Epithelial cell of umbilical artery (primary cell): ENCODE measurements around the gene GPR171. TPM values are rescaled to one million over a fixed set of nuclear protein-coding genes. Genes with fewer than 3 reads are reported as not detected.

ENCODE experiments used
- total RNA-seq: library from RNA; depleted of rRNA; stranded (reverse); fragments of >200 nt; gene quantifications from 2 replicates; pipeline ENCODE4 v1.2.3, GENCODE V29; 2014

GPR171 gene, protein sequence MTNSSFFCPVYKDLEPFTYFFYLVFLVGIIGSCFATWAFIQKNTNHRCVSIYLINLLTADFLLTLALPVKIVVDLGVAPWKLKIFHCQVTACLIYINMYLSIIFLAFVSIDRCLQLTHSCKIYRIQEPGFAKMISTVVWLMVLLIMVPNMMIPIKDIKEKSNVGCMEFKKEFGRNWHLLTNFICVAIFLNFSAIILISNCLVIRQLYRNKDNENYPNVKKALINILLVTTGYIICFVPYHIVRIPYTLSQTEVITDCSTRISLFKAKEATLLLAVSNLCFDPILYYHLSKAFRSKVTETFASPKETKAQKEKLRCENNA
- total RNA-seq = not detected in 2 replicates

DNA sequence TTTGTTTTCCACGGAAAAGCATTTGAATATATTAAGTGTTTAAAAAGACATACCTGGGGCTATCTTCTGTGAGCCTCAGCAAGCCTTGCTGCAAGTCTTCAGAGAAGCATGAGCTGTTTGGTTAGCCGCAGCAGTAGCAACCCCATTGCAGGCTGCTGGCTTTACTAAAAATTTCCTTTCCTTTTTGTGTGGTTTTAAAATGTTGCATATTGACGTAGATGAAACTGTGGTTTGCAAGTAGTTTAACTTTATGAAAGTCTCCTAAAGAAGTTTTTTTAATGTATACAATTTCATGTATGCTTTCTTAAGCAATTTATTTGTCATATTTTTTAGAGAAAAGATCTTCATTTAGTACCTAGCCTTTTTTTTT, at the start of gene GPR171:
Gene GPR171 (minus strand): TSS at position 166 of the 370 bp plus-strand sequence. CDS start 3,830 bp downstream, outside the sequence.

Other genes starting within 250 kb of the GPR171 start
- not detected in 2 replicates for gene CLRN1, start 230.5 kb downstream of the GPR171 start, total RNA-seq
- gene MED12L, start 117.6 kb downstream of the GPR171 start, total RNA-seq = 0.32 TPM in 1 of 2 replicates, not detected in the other
- gene P2RY14, start 75.3 kb upstream of the GPR171 start, total RNA-seq = not detected in 2 replicates
- under 0.01 TPM in 1 of 2 replicates, not detected in the other for gene GPR87, start 113.6 kb upstream of the GPR171 start, total RNA-seq
- gene P2RY13, start 126.3 kb upstream of the GPR171 start, total RNA-seq = not detected in 2 replicates
- gene P2RY12, start 181.5 kb upstream of the GPR171 start, total RNA-seq = not detected in 2 replicates